HG03575 (cell line): ENCODE measurements around the gene KIF2C.
"Not testable (repeated sequence)": the region's sequence is repeated elsewhere in the genome, so short reads cannot be mapped to it uniquely, and the experiment has no call there.

ENCODE experiments used
- ATAC-seq: cut with Tn5 transposase; IDR thresholded peaks from one replicate; pipeline ENCODE4 v1.9.1; 2021; ENCODE audit not compliant: unreplicated experiment, insufficient number of reproducible peaks, low FRiP score; ENCODE audit errors: extremely low read depth

Gene KIF2C

GRCh38 chr1:44786841-44787426 is 47.3 kb downstream of the KIF2C start:
- no peak for ATAC-seq

DNA sequence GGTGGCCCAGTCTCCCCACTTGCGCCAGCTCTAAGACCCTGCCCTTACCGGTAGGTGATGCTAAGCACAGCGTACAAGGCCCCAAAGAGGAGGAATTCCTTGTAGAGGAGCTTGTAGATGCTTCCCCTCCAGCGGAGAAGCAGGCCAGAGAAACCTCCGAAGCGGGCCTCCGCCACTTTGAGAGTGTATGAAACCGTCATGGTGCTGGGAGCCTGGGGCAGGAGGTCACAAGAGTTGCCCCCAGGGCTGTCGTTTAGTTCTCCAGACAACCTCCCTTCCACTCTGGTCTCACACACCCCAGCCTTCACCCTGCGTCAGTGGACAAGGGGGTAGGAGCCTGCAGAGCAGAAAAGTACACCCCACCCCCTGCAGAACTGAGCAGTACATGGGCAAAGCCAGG is 47.9 kb downstream of the KIF2C start:
- ATAC-seq = no peak

DNA sequence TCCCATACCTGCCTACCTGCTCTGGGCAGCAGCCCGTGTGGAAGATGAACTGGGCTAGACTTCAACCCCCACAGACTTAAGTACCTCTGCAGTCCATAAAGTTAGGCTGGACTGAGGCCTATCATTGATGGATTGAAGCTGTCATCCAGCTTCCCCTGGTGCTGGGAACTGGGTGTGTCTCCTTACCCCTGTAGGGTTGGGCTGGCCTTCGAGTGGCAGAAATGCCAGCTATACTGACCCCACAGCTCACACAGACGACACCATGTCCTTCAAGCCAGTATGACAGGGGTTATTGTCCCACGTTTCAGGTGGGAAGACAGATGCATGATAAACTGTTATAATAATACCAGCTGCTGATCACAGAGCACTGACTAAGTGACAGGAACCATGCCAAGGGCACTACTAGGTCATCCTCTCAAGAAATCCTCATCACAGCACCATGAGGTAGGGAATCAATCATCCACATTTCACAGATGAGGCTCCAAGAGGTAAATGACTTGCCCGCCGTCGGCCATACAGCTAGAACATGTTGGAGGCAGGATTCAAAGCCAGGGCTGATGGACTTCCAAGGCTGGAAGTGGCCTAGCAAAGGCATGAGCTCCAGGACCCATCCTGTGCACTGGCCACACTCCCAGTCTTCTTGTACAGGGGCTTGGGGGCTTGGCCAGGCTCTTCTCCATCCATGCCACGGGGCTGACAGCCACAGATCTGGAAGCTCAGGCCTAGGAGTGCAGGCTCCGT is 48.7 kb downstream of the KIF2C start, which contains the start of gene BEST4:
TSS of gene BEST4 (minus strand) at position 51 of the 741 bp plus-strand sequence. CDS start 465 bp downstream, outside the sequence.
- no peak for ATAC-seq

DNA sequence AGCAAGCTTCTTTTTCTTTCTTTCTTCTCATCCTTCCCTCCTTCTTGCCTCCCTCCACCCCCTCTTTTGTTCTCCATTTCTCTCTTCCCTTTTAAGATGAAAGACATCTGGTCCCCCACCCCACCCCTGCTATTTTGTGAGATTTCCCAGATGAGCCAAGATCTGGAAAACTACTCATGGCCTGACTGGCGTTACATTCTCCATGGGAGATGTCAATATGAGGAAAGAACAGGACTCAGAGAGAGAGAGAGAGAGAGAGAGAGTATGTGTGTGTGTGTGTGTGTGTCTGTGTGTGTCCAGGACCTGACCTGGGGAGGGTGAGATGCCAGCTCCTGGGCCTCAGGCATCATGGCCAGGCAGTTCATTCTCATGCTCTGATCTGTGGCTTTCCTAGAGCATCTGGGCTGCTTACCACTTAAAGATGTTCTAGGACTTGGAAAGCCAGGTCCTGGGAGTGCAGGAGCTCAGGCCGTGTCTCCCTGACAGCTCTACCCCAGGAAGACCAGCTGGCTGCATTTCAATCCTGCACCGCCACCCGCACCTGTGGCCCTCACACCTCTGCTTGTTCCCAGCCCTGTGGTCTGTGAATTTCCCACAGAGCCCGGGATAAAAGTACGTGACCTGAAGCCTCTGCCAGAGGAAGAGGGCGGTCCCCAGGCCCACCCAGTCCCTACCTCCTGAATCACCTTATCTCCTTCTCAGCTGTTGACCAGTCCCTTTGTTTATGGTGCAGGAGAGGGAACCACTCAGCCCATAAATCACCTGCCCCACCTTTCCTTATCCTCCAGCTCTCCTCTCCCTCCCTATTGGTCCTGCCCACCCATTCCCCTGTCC is 51.5 kb downstream of the KIF2C start:
- no peak for ATAC-seq

GRCh38 chr1:44792736-44793502 is 53.3 kb downstream of the KIF2C start:
- ATAC-seq = no peak

DNA sequence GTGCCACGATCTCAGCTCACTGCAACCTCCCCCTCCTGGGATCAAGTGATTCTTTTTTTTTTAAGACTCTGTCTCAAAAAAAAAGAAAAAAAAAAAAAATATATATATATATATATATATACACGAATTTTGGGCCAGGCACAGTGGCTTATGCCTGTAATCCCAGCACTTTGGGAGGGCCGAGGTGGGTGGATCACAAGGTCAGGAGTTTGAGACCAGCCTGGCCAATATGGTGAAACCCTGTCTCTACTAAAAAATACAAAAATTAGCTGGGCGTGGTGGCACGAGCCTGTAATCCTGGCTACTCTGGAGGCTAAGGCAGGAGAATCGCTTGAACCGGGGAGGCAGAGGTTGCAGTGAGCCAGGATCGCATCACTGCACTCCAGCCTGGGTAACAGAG is 58.2 kb downstream of the KIF2C start:
- not testable (repeated sequence) for ATAC-seq

GRCh38 chr1:44798481-44799365 is 59.1 kb downstream of the KIF2C start:
- no peak for ATAC-seq

DNA sequence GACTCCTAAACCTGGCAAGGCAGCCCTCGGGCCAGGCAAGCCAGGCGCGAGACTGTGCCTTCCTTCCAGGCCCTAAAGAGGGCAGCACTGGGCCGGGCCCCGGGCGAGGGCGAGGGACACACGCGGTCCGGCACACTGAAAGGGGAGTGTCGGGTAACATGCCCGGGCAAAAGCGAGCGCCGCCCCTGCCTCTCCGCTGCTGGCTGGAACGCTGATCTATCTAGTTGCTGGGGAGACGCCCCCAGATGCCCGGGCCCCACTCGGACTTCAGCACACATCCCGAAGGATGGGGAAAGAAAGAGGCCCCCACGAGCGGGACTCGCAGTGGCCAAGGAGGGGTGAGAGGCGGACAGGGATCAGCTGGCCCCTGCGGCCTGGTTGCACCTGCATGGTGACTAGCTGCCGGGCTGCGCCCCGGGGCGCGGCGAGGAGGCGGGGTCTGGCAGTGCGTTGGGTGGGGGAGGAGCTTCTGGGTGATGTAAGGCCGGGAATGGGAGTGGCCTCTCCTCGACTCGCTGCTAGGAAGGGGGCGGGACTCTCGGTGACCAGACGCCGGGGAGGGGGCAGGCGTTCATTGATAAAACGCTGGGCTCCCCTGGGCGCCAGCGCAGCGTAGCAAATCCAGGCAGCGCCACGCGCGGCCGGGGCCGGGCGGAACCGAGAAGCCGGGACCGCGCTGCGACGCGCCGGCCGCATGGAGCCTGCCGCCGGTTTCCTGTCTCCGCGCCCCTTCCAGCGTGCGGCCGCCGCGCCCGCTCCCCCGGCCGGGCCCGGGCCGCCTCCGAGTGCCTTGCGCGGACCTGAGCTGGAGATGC is 60.3 kb downstream of the KIF2C start, which contains the start of gene PLK3:
TSS of gene PLK3 (plus strand) at position 608 of the 815 bp plus-strand sequence. CDS start at position 695, 87 bp downstream.
- ATAC-seq = peak; percentile 67

DNA sequence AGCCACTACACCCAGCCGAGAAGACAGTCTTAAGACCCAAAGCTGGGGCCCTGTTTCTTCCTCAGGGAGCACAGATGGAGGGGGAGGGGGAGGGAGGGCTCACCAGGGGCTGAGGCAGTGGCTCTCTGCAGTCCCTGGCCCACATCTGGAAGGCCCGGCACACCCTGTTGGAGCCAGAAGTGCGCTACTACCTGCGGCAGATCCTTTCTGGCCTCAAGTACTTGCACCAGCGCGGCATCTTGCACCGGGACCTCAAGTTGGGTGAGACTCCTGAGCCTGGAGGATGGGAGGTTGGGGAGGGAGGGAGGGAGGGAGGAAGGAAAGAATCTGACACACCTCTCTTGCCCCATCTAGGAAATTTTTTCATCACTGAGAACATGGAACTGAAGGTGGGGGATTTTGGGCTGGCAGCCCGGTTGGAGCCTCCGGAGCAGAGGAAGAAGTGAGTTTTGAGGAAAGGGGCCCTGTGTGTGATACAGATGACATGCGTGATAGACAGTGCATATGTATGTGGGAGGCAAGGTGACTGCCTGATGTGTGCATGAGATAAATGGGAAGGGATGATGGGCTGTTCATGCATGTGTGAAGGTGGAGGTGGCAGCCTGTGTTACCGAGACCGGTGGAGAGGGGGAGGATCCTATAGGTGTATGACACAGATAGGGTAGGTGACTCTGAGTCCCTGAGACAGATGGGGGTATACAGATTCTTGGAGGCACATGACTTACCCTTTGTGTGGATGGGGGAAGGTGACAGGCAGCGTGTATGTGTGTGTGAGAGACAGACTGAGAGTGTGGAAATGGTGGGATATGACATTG is 62.1 kb downstream of the KIF2C start:
- no peak for ATAC-seq

DNA sequence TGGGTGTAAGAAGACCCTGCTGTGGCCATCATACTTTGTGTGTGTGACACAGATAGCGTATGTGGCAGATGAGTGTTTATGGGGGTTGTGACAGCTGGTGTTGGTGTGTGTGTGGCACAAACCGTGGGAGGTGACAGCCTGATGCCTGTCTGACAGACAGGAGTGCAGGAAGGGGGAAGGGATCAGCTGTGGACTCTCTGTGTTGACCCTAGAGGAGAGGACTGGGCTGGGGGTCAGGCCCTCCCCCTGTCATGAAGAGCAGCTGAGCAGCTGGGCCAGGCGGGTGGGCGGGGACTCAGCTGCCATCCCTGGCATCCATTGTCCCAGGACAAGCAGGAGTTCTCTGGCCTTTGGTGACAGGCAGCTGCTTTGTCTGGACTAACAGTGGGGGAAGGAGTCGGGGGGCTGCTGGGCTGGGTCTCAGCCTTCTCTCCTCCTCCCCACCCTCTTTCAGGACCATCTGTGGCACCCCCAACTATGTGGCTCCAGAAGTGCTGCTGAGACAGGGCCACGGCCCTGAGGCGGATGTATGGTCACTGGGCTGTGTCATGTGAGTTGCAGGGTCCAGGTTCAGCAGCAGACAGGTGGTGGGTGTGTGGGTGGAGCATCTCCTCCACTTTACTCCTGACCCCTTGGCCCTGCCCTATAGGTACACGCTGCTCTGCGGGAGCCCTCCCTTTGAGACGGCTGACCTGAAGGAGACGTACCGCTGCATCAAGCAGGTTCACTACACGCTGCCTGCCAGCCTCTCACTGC is 62.8 kb downstream of the KIF2C start:
- no peak for ATAC-seq

- no peak for ATAC-seq
Measured at GRCh38 chr1:44803062-44803311, 63.4 kb downstream of the KIF2C start.

DNA sequence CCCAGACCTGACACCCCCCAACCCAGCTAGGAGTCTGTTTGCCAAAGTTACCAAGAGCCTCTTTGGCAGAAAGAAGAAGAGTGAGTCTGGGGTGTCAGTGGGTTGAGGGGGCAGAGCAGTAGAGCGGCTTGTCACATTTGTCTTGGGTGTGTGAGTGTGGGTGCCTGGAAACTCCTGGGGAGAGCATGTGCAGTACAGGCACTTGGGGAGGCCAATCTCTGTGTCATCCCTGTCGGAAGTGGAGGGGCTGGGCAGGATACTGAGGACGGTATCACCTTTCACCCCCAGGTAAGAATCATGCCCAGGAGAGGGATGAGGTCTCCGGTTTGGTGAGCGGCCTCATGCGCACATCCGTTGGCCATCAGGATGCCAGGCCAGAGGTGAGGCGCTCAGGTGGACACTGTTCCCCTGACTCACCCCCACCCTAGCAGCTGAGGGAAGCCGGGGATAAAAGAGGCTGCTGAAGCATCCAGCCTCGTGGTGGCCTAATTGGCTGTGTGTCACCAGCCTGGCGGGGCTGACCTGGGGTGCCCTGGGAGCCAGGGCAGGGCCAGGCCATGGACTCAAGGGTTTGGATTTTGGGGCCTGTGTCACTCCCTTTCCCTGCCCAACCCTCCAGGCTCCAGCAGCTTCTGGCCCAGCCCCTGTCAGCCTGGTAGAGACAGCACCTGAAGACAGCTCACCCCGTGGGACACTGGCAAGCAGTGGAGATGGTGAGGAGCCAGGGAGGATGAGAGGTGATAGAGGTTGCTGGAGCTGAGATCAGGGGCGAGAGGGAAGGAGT is 63.9 kb downstream of the KIF2C start:
- no peak for ATAC-seq

DNA sequence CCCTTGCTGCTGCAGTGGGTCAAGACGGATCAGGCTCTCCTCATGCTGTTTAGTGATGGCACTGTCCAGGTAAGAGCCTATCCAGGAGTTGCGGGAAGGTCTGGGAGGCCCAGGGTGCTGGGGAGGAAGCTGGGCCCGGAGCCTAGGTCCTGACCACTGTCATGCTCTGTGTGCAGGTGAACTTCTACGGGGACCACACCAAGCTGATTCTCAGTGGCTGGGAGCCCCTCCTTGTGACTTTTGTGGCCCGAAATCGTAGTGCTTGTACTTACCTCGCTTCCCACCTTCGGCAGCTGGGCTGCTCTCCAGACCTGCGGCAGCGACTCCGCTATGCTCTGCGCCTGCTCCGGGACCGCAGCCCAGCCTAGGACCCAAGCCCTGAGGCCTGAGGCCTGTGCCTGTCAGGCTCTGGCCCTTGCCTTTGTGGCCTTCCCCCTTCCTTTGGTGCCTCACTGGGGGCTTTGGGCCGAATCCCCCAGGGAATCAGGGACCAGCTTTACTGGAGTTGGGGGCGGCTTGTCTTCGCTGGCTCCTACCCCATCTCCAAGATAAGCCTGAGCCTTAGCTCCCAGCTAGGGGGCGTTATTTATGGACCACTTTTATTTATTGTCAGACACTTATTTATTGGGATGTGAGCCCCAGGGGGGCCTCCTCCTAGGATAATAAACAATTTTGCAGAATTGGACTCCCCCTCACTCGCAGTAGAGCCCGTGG is 65.8 kb downstream of the KIF2C start:
- no peak for ATAC-seq

GRCh38 chr1:44806025-44806703 is 66.5 kb downstream of the KIF2C start:
- ATAC-seq = no peak
